ENCODE measurements around the gene GNGT2.
"Not testable (repeated sequence)": the region's sequence is repeated elsewhere in the genome, so short reads cannot be mapped to it uniquely, and the experiment has no call there.

GNGT2 gene

DNA sequence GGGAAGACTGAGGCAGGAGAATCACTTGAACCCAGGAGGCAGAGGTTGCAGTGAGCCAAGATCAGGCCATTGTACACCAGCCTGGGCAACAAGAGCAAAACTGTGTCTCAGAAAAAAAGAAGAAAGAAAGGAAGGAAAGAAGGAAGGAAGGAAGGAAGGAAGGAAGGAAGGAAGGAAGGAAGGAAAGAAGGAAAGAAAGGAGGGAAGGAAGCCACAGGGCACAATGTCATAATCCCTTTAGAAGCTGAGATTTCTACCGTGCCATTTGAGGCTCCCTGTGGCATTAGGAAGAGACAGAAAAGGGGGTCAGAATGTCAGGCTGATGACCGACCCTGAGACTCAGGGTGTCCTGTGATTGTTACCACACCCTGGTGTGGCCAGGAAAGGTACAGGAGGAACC lies 6.6 kb downstream of the GNGT2 start:
- DNase-seq (ENCODE audit: low spot score): no peak

DNA sequence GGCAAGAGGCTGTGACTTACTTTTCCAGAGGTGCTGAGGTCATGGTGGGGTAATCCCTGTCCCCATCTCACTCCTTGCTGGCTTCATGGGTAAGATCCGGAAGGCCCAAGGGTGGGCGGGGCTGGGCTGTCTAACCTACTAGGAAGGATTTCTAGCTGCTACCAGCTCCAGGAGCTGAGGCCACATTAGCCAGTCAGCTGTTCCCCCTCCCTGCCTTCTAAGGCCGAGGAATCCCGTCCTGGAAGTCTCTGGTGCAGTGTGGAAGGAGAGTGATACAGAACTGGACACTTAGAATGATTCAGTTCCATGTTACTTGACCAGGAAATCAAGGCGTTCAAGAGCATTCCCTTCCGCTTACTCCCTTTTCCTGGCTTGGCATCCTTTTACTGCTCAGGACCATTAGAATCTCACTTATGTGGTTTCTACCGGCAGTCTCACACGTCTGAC lies 8.9 kb downstream of the GNGT2 start:
- no peak for DNase-seq (ENCODE audit: low spot score)

DNA sequence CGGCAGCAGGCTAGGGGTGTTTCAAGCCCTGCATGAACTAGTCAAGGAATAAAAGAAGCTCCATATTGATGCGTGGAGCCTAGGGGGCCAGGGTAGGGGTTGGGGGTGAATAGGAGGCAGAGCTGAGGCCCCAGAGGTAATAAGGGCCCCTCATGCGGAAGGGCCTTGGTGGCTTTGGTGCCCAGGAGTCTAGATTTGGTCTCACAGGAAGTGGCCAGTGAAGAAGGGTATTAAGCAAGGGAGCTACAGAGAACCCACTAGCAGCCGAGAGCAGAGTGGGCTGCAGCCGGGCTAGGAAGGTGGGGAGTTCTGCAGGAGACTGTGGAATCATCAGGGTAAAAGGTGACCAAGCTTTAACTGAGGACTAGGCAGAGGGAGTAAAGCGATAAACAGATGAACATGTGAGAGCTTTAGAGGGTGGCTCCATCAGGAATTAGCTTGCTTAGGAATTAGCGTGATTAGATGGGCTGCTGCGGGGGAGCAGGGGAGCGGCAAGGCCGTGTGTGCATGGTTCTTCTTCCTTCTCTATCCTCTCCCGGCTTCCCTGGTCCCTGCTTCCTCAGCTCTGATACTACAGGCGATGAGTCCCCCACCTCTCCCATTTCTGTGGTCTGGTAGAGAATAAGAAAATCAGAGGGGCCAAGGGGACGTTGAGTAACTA lies 9.8 kb downstream of the GNGT2 start:
- no peak for DNase-seq (ENCODE audit: low spot score)

DNA sequence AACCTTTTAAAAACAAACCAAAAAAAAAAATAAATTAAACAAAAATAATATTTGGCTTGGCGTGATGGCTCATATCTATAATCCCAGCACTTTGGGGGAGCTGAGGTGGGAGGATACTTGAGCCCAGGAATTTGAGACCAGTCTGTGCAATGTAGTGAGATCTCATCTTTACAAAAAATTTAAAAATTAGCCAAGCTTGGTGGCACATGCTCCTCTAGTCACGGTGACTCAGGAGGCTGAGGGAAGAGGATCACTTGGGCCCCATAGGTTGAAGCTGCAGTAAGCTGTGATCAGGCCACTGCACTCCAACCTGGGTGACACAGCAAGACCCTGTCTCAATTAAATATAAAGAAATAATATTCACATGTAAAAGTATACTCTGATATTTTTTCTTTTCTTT lies 12.2 kb downstream of the GNGT2 start:
- no peak for DNase-seq (ENCODE audit: low spot score)

DNA sequence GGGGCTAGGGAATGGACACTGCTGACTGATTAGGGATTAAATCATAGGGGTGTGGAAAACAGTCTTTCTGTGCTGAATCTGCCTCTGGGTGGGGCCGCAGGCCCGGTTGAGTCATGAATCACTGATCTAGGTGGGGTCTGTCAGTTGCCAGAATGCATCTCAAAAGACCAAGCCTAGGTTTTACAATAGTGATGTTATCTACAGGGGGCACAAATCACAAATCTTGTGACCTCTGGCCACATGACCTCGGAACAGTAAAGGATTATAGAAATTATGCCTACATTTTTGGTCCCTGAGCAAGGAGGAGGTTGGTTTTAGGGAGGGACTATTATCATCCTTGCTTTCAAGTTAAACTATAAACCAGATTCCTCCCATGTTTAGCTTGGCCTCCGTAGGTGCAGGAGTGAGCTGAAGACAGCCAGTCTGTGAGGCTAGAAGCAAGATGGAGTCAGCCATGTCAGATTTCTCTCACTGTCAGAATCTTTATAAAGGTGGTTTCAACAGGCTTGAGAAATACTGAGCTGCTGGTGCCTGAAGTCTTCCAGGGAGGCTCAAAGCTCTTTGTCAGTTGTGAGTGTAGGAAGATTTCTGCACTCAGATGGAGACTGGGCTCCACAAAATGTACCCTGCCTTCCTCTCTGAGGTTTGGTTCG lies 12.9 kb downstream of the GNGT2 start:
- DNase-seq (ENCODE audit: low spot score): no peak

DNA sequence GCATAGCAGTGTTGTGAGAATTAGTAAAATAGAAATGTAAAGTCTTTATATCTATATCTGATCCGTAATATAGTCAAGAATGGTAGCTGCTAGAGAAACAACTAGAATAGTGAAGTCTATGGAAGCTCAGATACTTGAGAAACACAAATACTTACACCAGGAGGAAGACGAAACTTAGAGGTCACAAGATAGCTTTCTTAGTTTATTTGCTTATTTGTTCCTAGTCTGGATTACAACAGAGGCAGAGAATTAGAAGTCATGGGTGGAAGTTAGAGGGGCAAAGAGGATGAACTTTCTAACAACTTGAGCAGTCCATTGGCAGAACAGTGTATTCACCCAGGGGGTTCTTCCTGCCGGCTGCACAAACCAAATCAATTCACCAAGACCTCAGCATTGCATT lies 13.9 kb downstream of the GNGT2 start:
- no peak for DNase-seq (ENCODE audit: low spot score)

DNA sequence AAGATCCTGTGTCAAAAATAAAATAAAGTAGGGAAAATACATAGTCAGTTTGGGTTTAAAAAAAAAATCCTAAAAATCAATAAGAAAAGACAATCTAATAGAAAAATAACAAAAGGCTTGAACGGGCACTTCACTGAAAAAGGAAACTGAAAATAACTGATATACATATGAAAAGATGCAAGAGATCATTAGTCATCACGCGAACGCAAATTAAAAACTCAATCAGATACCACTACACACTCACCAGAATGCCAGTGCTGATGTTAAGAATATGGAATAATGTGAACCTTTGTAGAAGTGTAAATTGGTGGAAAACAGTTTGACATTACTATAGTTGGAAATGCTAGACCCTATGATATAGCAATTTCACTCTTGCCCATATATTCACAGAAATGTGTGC lies 14.6 kb downstream of the GNGT2 start:
- DNase-seq (ENCODE audit: low spot score): no peak

DNA sequence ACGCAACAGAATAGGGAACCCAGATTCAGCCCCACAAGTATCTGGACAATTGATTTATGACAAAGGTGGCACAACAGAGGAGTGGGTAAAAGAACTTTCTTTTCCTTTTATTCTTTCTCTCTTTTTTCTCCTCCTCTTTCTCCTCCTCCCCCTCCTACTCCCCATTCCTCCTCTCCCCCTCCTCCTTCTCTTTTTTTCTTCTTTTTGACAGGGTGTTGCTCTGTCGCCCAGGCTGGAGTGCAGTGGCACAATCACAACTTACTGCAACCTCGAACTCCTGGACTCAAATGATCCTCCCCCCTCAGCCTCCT lies 16.1 kb downstream of the GNGT2 start:
- no peak for DNase-seq (ENCODE audit: low spot score)

DNA sequence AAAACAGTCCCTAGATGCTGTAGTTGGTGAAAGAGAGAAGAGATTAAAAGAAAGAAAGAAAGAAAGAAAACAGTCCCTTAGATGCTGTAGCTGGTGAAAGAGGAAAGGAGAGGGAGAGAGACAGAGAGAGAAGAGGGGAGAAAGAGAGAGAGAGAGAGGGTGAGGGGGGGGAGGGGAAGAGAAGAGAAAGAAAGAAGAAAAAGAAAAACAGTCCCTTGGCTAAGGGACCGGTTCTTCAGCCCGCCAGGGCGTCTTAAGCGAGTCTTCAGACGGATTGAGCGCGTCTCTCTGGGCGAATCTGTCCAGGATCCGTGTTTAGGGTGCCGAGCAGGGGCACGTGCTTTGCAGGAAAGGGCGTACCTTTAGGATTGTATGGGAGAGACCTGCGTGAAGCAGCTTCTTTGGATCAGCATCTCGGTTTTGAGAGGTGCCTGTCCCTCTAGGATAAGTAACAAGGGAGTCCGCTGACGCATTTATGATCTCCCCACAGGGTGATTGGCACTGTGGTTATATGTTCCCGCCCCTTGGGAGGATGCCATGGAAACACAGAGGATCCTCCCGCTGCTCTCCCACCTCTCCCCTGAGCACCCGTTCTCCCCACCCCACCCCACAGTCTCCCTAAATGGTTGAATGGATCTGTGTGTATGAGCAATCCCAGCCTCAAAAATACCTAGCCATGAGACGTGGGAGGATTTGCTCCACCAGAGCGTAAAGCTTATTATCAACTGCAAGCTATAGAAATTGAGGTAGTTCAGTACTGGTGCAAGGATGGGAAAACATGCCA lies 16.7 kb downstream of the GNGT2 start:
- peak; percentile 75 for DNase-seq (ENCODE audit: low spot score)

DNA sequence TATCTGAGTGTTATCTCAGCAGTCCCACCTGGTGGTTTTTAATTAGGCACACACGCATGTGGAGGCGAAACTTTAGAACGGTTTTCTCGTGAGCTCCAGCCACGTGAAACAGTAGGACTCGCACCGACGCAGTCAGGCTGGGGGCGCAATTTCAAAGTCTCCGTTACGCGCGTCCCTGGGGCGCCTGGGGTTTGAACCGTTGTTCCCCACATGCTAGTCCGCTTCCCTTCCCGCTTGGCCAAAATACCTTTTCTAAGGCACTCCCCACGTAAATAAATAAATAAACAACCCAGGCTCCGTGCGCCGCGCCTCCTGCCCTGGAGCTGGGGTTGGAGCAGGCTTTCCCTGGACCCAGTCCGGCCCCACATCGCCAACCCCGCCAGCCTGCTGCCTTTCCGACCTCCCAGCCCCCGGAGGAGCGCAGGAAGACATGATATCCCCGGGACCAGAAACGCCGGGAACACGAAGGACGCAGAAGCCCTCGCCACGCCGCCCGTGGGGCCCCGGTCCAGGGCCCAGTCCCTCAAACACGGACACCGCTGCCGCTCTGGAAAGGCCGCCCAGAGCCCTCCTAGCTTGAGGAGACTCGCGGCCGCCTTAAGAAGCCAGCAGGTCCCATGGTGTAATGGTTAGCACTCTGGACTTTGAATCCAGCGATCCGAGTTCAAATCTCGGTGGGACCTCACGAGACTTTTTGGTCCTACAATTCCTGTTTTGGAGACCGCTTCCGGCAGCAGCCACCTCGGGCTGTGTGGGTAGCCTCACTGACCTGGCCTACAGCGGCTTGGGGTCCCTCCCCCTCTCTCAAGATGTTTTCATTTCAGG lies 18.2 kb downstream of the GNGT2 start:
- no peak for DNase-seq (ENCODE audit: low spot score)

DNA sequence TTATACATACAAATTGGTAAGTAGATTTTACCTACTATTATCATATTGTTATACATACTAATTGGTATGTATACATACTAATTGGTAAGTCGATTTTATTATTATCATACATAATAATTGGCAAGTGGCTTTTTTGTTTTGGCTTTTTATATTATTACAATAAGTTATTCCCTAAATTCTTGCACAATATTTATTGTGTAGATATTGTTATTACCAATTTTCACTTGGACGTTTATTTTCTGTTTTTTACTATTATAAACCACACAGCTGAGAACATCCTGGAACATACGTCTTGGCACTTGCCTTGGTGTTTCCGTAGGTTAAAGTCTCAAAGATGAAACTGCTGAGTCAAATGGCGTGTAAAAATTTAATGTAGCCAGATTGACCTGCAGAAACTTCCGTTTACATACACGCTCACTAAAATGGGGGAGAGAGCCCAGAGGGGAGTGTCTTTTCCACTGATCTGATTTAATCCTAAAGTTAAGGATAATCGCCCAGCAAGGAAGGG lies 18.9 kb downstream of the GNGT2 start:
- no peak for DNase-seq (ENCODE audit: low spot score)

DNA sequence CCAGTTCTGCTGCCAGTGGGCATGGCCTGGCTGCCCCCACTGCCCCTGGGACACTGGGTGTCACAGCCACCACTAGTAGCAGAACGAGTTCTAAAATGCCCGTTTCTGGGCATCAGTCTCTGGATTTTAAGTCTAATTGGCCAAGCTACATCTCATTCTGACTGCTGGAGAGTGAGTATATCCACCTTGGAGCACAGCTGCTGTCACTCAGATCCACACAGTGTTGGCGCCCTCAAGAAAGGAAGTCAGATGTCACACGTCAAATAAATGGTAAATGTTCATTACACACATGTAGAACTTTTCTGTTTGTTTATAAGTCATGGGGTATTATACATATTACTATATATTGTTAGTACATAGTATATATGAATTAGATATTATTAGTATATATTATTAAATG lies 19.4 kb downstream of the GNGT2 start:
- DNase-seq (ENCODE audit: low spot score): no peak

DNA sequence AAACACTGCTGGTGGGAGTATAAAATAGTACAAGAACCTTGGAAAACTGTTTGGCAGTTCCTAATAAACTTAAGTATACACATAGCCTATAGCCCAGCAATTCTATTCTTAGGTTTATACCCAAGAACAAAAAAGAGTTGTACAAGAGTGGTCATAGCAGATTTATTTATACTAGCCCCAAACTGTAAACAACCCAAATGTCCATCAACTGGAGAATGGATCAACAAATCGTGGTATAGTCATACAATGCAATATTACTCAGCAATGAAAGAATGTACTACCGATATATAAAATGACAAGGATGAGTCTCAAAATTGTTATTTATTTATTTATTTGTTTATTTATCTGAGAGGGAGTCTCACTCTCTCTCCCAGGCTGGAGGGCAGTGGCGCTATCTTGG lies 23.1 kb downstream of the GNGT2 start:
- DNase-seq (ENCODE audit: low spot score): no peak

DNA sequence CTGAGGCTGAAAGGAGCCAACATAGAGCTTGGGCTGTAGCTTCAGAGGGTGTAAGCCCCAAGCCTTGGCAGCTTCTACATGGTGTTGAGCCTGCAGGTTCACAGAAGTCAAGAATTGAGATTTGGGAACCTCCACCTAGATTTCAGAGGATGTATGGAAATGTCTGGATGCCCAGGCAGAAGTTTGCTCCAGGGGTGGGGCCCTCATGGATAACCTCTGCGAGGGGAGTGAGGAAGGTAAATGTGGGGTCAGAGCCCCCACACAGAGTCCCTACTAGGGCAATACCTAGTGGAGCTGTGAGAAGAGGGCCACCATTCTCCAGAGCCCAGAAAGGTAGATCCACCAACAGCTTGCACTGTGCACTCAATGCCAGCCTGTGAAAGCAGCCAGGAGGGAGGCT lies 25.0 kb downstream of the GNGT2 start:
- not testable (repeated sequence) for DNase-seq (ENCODE audit: low spot score)

DNA sequence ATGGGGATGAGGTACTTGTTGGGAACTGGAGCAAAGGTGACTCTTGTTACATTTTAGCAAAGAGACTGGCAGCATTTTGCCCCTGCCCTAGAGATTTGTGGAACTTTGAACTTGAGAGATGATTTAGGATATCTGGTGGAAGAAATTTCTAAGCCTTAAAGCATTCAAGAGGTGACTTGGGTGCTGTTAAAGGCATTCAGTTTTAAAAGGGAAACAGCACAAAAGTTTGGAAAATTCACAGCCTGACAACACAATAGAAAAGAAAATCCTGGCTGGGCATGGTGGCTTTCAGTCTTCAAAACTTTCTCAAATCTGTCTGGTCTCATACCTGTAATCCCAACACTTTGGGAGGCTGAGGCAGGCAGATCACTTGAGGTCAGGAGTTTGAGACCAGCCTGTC lies 25.9 kb downstream of the GNGT2 start:
- not testable (repeated sequence) for DNase-seq (ENCODE audit: low spot score)

DNA sequence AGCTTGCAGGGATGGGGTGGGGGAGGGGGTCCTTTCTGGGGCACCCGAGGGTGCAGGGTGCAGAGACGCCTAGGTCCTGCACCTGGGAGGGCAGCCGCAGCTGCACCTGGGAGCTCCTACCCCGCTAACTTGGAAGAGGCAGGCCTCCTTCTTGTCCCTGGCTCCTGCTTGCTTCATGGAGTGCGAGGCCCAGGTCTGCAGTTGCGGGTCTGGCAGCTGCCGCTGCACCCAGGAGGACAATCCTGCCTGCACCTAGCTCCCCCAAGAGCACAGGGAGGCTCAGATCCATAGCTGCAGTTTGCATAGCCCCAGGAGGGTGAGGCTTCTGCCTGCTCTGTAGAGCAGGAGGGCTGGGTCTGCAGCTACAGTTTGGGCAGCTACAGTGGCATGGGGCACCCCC lies 26.6 kb downstream of the GNGT2 start:
- no peak for DNase-seq (ENCODE audit: low spot score)

DNA sequence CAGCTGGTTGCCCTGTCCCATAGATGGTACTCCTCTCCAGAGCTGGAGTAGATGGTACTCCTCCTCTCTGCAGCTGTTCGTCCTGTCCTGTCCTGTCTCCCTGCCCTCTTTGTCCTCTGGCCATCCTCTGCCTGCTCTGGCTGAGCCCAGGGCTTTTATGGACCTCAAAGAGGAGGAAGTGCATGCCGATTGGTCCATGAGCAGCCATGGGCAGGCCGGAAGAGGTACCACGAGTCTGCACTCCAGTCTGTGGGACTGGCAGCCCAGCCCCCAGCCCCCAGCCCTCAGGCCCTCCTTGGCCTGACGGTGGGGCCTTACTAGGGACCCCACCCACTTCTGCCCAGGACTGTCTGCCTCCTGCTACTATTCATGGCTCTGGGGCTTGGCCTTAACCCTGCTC lies 27.0 kb downstream of the GNGT2 start:
- no peak for DNase-seq (ENCODE audit: low spot score)

DNA sequence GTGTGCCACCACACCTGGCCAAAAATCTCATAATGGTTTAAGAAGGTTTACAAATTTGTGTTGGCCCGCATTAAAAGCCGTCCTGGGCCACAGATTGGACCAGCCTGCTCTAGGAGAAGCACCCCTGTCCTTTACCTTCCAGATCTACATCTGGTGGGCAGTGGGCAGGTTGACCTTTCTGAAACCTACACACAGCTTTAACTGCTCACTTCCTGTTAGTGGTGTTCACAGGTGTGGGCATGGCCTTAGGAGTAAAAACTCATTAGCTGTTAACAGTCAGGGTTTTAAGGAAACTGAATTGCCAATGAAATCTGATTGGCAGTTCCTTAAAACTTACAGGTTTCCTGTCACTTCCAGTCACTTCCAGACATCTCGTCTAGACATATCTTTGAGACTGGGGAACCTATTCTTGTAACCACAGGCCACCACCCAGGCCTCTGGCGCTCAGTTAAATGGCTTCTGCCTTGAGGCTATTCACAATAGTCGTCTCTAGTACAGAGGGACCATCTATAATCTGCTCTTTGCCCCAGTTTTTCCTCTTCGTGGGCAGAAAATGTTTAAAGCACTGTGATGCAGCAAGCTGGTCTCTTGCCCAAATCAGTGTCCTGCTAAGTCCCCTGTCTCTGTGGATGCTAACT lies 29.3 kb downstream of the GNGT2 start:
- DNase-seq (ENCODE audit: low spot score): no peak

DNA sequence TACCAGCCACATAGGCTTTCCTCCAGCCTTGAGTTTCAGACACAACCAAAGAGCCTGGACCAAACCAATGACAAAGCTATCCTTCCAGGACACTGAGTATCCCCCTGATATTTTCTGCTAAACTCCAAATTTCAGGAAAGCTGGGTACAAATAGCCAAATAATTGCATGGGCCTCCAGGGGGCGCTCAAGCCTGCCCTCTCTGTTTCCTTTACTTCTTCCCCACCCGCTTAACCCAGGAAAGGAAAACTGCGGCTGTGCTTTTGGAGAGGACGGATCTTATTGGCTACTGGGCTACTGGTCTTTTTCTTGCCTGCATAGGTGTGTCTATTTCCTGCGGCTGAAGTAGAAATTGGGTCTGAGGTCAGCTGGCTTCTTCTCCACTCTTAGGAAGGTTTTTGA lies 30.1 kb downstream of the GNGT2 start:
- peak; percentile 75 for DNase-seq (ENCODE audit: low spot score)

DNA sequence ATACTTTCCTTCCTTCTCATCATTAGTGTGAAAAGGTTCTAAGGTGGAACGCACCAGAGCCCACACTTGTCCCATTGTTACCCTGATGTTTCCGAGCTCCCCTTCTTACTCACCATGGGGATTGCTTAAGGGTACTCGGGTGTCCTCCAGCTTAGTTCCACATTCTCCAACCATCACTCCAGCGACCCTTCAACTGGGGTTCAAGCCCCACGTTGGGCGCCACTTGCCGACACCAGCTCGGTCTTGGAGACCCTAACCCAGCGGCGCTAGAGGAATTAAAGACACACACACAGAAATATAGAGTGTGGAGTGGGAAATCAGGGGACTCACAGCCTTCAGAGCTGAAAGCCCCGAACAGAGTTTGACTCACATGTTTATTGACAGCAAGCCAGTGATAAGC lies 34.4 kb downstream of the GNGT2 start:
- not testable (repeated sequence) for DNase-seq (ENCODE audit: low spot score)

DNA sequence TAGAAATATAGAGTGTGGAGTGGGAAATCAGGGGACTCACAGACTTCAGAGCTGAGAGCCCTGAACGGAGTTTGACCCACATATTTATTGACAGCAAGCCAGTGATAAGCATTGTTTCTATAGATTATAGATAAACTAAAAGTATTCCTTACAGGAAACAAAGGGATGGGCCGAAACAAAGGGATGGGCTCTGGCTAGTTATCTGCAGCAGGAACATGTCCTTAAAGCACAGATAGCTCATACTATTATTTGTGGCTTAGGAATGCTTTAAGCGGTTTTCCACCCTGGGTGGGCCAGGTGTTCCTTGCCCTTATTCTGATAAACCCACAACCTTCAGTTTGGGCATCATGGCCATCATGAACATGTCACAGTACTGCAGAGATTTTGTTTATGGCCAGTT lies 39.7 kb downstream of the GNGT2 start:
- DNase-seq (ENCODE audit: low spot score): not testable (repeated sequence)

DNA sequence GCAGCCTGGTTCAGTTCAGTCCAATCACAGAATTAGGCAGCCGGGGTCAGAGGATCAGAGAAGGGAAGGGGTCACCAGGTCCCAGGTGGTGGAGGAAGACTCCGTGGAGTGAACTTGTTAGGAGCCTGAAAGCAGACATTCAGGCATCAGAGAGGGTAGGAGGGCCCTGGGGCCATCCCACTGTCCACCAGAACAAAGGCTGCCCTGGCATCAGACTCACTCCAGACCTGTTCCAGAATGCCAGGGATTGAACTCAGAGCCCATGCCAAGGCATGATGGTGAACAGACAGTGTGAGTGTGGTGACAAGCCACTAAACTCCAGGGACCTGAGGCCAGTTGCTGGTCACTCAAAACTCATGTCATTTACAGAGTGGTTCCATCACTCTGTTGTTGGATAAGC lies 40.2 kb downstream of the GNGT2 start:
- no peak for DNase-seq (ENCODE audit: low spot score)
